GM12801 (cell line): ENCODE measurements around the gene MAP3K15.

Source experiments
- CTCF ChIP-seq: IDR thresholded peaks from one replicate; pipeline ENCODE4 v1.5.1; 2011; ENCODE audit warnings: control low read depth; ENCODE audit not compliant: insufficient read length; ENCODE audit errors: extremely low read depth

Gene MAP3K15

GRCh38 chrX:19556202-19556601 is 40.9 kb upstream of the MAP3K15 start:
- no peak for TF ChIP-seq CTCF

GRCh38 chrX:19555683-19556082 is 40.4 kb upstream of the MAP3K15 start:
- no peak for TF ChIP-seq CTCF

GRCh38 chrX:19555236-19555635 is 39.9 kb upstream of the MAP3K15 start:
- no peak for TF ChIP-seq CTCF

GRCh38 chrX:19554786-19555185 is 39.5 kb upstream of the MAP3K15 start:
- TF ChIP-seq CTCF: no peak

GRCh38 chrX:19552793-19553192 is 37.5 kb upstream of the MAP3K15 start:
- no peak for TF ChIP-seq CTCF

- TF ChIP-seq CTCF: no peak
These were observed 34.5 kb upstream of the MAP3K15 start for GRCh38 chrX:19549838-19550237.

GRCh38 chrX:19548934-19549333 is 33.6 kb upstream of the MAP3K15 start:
- TF ChIP-seq CTCF: no peak

- TF ChIP-seq CTCF: no peak
These were observed 33.0 kb upstream of the MAP3K15 start for GRCh38 chrX:19548279-19548678.
